ENCODE measurements around the gene CC2D1B.

GRCh38 chr1:52385376-52385775 lies 19.4 kb upstream of the CC2D1B start:
- TF ChIP-seq EP300 (IDR thresholded peaks at IDR 0.05) (no peak), POLR2A (IDR thresholded peaks at IDR 0.05) (no peak), CTCF (IDR thresholded peaks at IDR 0.05) (no peak), POLR2AphosphoS5 (IDR thresholded peaks at IDR 0.05) (no peak)
